ENCODE results near the gene OTOP2.

The OTOP2 gene, protein sequence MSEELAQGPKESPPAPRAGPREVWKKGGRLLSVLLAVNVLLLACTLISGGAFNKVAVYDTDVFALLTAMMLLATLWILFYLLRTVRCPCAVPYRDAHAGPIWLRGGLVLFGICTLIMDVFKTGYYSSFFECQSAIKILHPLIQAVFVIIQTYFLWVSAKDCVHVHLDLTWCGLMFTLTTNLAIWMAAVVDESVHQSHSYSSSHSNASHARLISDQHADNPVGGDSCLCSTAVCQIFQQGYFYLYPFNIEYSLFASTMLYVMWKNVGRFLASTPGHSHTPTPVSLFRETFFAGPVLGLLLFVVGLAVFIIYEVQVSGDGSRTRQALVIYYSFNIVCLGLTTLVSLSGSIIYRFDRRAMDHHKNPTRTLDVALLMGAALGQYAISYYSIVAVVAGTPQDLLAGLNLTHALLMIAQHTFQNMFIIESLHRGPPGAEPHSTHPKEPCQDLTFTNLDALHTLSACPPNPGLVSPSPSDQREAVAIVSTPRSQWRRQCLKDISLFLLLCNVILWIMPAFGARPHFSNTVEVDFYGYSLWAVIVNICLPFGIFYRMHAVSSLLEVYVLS

DNA sequence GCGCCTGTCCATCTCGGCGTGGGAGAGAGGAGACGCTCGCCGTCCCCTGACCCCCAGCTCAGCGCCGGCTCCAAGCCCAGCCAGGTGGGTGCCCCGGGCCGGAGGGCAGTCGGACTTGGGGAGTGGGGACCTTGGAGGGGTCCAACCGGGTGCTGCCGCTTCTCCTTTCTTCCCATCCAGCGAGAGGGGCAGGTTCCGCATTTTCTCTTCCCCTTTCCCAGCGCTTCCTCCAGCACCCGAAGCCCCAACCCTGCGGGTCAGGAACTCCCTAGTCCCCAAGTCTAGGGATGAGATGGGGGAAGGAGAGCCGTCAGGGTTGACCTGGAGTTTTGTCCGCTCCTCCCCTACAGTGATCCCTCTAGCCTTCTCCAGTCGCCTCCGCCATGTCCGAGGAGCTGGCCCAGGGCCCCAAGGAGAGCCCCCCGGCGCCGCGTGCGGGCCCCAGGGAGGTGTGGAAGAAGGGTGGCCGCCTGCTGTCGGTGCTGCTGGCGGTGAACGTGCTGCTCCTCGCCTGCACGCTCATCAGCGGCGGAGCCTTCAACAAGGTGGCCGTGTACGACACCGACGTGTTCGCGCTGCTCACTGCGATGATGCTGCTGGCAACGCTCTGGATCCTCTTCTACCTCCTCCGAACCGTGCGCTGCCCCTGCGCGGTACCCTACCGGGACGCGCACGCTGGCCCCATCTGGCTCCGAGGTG is at the start of gene OTOP2:
TSS of gene OTOP2 (plus strand) at position 24 of the 699 bp plus-strand sequence. CDS start at position 384, 360 bp downstream.
- H3K9me3 ChIP-seq (ENCODE audit: control insufficient read depth, insufficient read depth, low read length), result no peaks in the 10 kb centered on the region
- peak within 1 kb of the TSS; percentile 64 for H3K4me3 ChIP-seq (ENCODE audit: low read depth, low read length)
- H3K9ac ChIP-seq (ENCODE audit: low read depth, low read length), result no peak within 1 kb of the TSS
- peaks cover 3% of the 10 kb centered on the region for H3K4me1 ChIP-seq (ENCODE audit: control insufficient read depth, insufficient read depth, low read length)
- H3K27me3 ChIP-seq (ENCODE audit: control insufficient read depth, insufficient read depth, low read length), result peaks cover 64% of the 10 kb centered on the region
- peaks cover 3% of the 10 kb centered on the region for H3K36me3 ChIP-seq (ENCODE audit: control insufficient read depth, insufficient read depth, low read length)

DNA sequence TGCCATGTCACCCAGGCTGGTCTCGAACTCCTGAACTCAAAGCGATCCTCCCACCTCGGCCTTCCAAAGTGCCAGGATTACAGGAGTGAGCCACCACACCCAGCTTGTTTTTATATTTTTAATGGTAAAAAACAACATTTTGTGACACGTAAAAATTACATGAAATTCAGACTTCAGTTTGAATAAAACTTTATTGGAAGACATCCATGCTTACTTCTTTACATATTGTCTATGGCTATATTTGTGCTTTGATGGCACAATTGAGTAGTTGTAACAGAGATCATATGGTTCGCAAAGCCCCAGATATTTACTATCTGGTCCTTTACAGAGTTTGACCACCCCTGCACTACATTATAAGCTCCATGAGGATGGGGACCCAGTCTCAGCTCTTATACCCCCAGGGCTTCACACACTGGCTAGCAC is 49.4 kb upstream of the OTOP2 start:
- H3K9ac ChIP-seq (ENCODE audit: low read depth, low read length), result no peak overlapping the region
- H3K4me1 ChIP-seq (ENCODE audit: control insufficient read depth, insufficient read depth, low read length), result peaks cover 3% of the 10 kb centered on the region
- peaks cover 4% of the 10 kb centered on the region for H3K36me3 ChIP-seq (ENCODE audit: control insufficient read depth, insufficient read depth, low read length)
- H3K4me3 ChIP-seq (ENCODE audit: low read depth, low read length), result no peak overlapping the region
- peaks cover 6% of the 10 kb centered on the region for H3K27me3 ChIP-seq (ENCODE audit: control insufficient read depth, insufficient read depth, low read length)
- H3K9me3 ChIP-seq (ENCODE audit: control insufficient read depth, insufficient read depth, low read length), result no peaks in the 10 kb centered on the region

DNA sequence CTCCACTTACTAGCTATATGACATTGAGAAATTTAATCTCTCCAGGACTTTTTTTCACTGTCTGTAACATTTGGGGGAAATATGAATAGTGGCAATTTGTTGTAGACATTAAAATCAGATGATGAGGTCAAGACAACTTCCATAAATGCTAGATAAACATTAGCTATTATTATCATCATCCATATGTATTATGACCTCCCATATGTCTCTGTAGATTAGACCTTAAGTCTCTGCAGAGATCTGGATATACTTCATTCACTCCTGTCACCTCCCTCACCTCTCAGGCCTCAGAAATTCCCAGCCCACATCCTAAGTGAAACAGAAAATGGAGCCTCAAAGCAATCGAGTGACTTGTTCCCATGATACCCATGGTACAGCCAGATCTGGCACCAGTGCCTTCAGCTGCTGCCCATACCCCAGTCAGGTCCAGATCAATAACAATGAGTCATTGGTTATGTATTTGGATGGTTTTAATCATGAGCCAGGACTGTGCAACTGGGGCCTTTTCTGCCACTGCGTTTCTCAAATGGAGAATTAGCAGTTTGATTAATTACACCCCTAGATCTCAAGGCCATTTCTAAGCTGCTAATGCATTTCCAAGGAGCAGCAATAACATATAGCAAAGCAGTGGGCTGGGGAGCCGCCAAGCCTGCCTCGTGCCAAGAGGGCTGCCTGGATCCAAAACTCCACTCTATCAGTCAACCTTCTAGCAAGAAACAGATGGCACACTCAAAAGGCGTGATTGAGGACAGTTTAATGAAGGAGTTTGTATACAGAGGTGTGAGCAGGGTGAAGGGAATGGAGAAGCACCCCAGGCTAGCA is 48.7 kb upstream of the OTOP2 start:
- Histone ChIP-seq H3K9me3 (ENCODE audit: control insufficient read depth, insufficient read depth, low read length) (no peaks in the 10 kb centered on the region), H3K9ac (ENCODE audit: low read depth, low read length) (no peak overlapping the region), H3K27me3 (ENCODE audit: control insufficient read depth, insufficient read depth, low read length) (peaks cover 8% of the 10 kb centered on the region), H3K4me3 (ENCODE audit: low read depth, low read length) (no peak overlapping the region), H3K36me3 (ENCODE audit: control insufficient read depth, insufficient read depth, low read length) (peaks cover 4% of the 10 kb centered on the region), H3K4me1 (ENCODE audit: control insufficient read depth, insufficient read depth, low read length) (peaks cover 3% of the 10 kb centered on the region)

DNA sequence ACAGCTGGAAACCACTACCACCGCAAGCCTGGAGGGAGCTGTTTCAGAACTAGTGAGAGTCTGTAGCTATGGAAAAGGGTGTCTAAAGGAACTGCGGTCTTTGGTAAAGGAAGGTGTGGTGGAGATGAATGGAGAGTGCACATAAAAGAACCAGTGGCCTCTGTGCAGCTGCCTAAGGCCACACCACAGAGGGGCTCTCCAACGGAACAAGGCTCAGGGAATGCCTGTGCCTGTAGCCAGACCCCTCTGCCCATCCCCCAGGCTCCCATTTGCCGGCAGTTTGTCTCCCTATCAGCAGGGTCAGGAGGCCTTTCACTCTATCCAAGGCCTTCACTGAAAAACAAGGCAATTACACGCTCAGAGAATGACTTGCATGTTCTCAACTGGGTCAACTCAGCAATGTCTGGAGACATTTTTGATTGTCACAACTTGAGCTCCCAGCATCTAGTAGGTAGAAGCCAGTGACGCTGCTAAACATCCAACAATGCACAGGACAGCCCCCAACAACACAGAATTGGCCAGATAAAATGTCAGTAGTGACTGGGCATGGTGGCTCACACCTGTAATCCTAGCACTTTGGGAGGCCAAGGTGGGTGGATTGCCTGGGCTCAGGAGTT is 48.0 kb upstream of the OTOP2 start:
- H3K4me3 ChIP-seq (ENCODE audit: low read depth, low read length), result no peak overlapping the region
- peaks cover 8% of the 10 kb centered on the region for H3K27me3 ChIP-seq (ENCODE audit: control insufficient read depth, insufficient read depth, low read length)
- peaks cover 3% of the 10 kb centered on the region for H3K4me1 ChIP-seq (ENCODE audit: control insufficient read depth, insufficient read depth, low read length)
- no peaks in the 10 kb centered on the region for H3K9me3 ChIP-seq (ENCODE audit: control insufficient read depth, insufficient read depth, low read length)
- H3K9ac ChIP-seq (ENCODE audit: low read depth, low read length), result no peak overlapping the region
- H3K36me3 ChIP-seq (ENCODE audit: control insufficient read depth, insufficient read depth, low read length), result peaks cover 4% of the 10 kb centered on the region

DNA sequence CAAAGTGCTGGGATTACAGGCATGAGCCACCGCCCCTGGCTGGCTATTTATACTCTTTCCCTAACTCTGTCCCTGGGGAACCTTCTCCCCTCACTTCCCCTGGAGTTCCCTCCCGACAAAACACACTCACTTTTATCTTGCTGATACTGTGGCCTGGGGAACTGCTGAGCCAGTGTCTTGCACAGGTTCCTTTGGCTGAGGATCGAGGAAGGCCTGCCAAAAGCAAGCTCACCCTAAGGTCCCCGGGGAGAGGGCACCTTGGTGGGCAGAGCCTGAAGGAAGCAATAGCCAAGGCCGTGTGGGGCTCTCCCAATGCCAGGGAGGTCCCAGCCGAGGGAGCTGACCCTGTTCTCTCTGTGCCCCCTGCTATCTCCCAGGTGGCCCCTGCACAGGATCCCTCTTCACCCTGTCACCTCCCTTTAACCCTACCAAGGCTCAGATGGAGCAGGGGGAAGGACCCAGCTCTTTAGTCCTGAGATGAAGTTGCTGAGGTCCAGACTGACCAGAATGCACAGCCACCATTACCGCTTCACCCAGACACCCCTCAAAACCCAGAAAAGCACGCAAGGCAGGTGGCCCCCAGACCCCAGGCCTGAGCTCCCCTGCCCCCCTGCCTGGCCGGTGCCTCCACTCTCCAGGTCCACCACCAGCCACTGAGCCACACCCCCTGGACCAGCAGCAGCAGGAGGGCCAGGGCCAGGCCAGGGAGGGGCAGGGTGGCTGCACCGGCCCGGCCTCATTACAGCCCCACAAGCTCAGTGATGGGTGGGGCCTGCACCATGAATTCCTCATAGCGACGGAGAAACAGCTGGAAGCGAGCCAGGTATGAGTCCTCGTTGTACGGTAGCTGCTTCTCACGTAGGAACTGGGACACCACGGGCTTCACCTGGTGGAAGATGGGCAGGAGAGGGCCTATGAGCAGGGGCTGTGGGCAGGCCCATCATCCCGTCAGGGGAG is 46.2 kb upstream of the OTOP2 start:
- Histone ChIP-seq H3K4me3 (ENCODE audit: low read depth, low read length) (no peak overlapping the region), H3K9ac (ENCODE audit: low read depth, low read length) (no peak overlapping the region), H3K4me1 (ENCODE audit: control insufficient read depth, insufficient read depth, low read length) (peaks cover 4% of the 10 kb centered on the region), H3K9me3 (ENCODE audit: control insufficient read depth, insufficient read depth, low read length) (no peaks in the 10 kb centered on the region), H3K36me3 (ENCODE audit: control insufficient read depth, insufficient read depth, low read length) (no peaks in the 10 kb centered on the region), H3K27me3 (ENCODE audit: control insufficient read depth, insufficient read depth, low read length) (peaks cover 8% of the 10 kb centered on the region)

DNA sequence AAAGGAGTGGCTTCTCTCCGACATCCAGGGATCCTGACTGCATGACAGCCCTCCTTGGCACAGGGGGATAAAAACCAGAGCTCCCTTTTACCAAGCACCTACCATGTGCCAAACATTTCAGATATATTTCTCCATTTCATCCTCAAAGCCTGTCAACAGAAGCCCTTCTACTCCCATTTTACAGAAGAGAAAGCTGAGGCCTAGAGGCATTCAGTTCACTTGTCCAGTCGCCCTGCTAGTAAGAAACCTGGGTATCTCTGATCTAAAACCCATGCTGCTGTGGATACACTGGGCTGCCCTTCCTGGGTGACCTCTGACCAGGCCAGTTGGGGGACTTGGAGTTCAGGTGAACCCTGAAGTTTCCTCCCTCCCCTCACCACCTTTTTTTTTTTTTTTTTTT is 45.4 kb upstream of the OTOP2 start:
- no peak overlapping the region for H3K9ac ChIP-seq (ENCODE audit: low read depth, low read length)

DNA sequence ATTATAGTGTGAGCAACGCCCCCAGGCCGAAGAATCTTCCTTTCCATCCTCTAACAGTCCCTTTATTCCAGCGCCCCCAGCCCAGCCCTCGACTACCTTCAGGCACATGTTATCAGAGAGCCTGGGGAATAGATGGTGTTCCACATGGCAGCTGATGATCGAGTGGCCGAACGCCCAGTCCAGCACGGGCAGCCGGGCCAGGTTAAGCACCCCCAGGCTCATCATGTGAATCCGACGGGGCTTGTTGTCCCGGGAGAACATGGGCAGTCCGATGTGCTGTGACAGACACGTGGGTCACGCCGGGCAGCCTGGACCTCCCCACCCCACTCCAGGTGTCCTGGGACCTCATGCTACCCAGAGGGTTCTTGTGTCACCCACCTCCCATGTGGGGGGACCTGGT is 44.8 kb upstream of the OTOP2 start:
- H3K36me3 ChIP-seq (ENCODE audit: control insufficient read depth, insufficient read depth, low read length), result no peaks in the 10 kb centered on the region
- H3K4me1 ChIP-seq (ENCODE audit: control insufficient read depth, insufficient read depth, low read length), result peaks cover 10% of the 10 kb centered on the region
- H3K4me3 ChIP-seq (ENCODE audit: low read depth, low read length), result no peak overlapping the region
- H3K27me3 ChIP-seq (ENCODE audit: control insufficient read depth, insufficient read depth, low read length), result peaks cover 8% of the 10 kb centered on the region
- H3K9ac ChIP-seq (ENCODE audit: low read depth, low read length), result no peak overlapping the region
- H3K9me3 ChIP-seq (ENCODE audit: control insufficient read depth, insufficient read depth, low read length), result no peaks in the 10 kb centered on the region

More for the DNA sequence above, 45.4 kb upstream of the OTOP2 start:
- no peaks in the 10 kb centered on the region for H3K36me3 ChIP-seq (ENCODE audit: control insufficient read depth, insufficient read depth, low read length)
- peaks cover 8% of the 10 kb centered on the region for H3K27me3 ChIP-seq (ENCODE audit: control insufficient read depth, insufficient read depth, low read length)
- no peak overlapping the region for H3K4me3 ChIP-seq (ENCODE audit: low read depth, low read length)
- no peaks in the 10 kb centered on the region for H3K9me3 ChIP-seq (ENCODE audit: control insufficient read depth, insufficient read depth, low read length)
- H3K4me1 ChIP-seq (ENCODE audit: control insufficient read depth, insufficient read depth, low read length), result peaks cover 10% of the 10 kb centered on the region

DNA sequence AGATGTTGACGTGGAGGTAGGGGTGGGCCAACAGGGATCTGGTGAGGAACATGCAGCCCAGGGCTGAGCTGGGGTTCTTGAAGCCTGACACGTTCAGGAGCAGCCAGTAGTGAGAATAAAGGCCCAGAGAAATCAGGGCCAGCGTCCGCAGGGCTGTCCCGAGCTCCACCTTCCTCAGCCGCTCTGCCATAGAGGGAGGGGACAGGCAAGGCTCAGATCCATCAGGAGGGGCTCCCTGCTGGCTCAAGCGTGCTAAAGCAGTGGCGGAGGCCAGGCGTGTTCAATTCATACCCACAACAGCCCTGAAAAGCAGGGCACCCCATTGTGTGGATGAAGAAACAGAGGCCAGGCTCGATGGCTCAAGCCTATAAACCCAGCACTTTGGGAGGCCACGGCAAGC is 43.0 kb upstream of the OTOP2 start:
- Histone ChIP-seq H3K4me1 (ENCODE audit: control insufficient read depth, insufficient read depth, low read length) (peaks cover 7% of the 10 kb centered on the region), H3K27me3 (ENCODE audit: control insufficient read depth, insufficient read depth, low read length) (peaks cover 8% of the 10 kb centered on the region), H3K4me3 (ENCODE audit: low read depth, low read length) (no peak overlapping the region), H3K9ac (ENCODE audit: low read depth, low read length) (no peak overlapping the region), H3K36me3 (ENCODE audit: control insufficient read depth, insufficient read depth, low read length) (no peaks in the 10 kb centered on the region), H3K9me3 (ENCODE audit: control insufficient read depth, insufficient read depth, low read length) (no peaks in the 10 kb centered on the region)

DNA sequence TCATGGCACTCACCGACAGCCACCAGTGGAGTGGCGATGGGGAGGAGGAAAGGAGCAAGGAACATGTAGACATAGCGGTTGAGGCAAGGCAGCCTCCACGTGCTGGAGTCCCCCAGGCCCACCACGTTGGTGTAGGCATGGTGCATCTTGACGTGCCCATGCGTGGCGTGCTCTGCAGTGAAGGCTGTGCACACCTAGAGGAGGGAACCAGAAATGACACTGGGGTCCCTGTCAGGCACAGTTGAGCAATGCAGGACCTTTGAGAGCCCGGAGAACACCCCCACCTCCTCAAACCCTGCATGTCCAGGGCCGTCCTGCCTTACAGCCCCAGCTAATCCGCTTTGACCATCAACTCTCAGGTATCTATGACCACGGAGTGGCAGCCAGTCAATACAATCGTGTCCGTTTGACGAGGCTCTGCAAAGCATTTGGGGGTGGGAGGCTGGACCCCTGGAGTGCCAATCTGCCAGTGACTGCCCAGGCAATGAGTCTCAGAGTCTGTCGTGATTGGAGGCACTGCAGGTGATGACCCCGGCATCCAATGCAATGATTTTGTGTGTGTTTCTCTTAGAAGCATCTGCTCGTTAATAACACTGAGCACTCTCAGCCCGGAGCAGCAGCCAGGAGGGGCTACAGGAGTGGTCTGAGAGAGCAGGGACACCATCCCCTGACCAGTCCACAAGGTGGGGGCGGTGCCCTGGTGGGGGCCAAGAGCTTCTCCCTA is 41.4 kb upstream of the OTOP2 start:
- Histone ChIP-seq H3K27me3 (ENCODE audit: control insufficient read depth, insufficient read depth, low read length) (peaks cover 8% of the 10 kb centered on the region), H3K4me1 (ENCODE audit: control insufficient read depth, insufficient read depth, low read length) (peaks cover 7% of the 10 kb centered on the region), H3K4me3 (ENCODE audit: low read depth, low read length) (no peak overlapping the region), H3K36me3 (ENCODE audit: control insufficient read depth, insufficient read depth, low read length) (no peaks in the 10 kb centered on the region), H3K9ac (ENCODE audit: low read depth, low read length) (no peak overlapping the region), H3K9me3 (ENCODE audit: control insufficient read depth, insufficient read depth, low read length) (no peaks in the 10 kb centered on the region)

DNA sequence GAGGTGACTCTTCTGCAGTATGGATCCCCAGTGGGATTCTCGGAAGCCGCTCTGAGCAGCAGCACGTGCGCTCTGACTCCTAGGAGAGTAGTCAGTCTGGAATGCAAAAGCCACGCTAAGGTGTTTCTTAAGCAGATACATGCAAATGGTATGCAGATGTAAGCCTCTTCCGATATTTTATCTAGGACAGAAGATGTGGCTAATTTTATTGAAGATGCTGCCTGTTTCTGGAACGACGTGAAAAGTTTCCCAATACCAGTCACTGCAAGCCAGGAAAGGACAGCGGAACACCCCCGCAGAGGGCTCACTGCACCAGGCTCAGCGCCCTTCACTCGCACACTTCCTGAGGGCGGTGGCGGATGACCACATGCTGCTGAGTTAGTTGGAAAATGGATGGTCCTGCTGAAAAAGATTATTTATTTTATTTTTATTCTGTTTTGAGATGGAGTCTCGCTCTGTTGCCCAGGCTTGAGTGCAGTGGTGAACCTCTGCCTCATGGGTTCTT is 40.8 kb upstream of the OTOP2 start:
- no peak overlapping the region for H3K4me3 ChIP-seq (ENCODE audit: low read depth, low read length)
- H3K27me3 ChIP-seq (ENCODE audit: control insufficient read depth, insufficient read depth, low read length), result peaks cover 8% of the 10 kb centered on the region
- peaks cover 7% of the 10 kb centered on the region for H3K4me1 ChIP-seq (ENCODE audit: control insufficient read depth, insufficient read depth, low read length)
- H3K9ac ChIP-seq (ENCODE audit: low read depth, low read length), result no peak overlapping the region
- no peaks in the 10 kb centered on the region for H3K36me3 ChIP-seq (ENCODE audit: control insufficient read depth, insufficient read depth, low read length)
- no peaks in the 10 kb centered on the region for H3K9me3 ChIP-seq (ENCODE audit: control insufficient read depth, insufficient read depth, low read length)
